ENCODE results near the gene CRABP2. TPM values are rescaled to one million over a fixed set of nuclear protein-coding genes. Genes with fewer than 3 reads are reported as not detected.

The CRABP2 gene
- total RNA-seq: 1 to 10 TPM; 1.2 to 1.6 TPM

DNA sequence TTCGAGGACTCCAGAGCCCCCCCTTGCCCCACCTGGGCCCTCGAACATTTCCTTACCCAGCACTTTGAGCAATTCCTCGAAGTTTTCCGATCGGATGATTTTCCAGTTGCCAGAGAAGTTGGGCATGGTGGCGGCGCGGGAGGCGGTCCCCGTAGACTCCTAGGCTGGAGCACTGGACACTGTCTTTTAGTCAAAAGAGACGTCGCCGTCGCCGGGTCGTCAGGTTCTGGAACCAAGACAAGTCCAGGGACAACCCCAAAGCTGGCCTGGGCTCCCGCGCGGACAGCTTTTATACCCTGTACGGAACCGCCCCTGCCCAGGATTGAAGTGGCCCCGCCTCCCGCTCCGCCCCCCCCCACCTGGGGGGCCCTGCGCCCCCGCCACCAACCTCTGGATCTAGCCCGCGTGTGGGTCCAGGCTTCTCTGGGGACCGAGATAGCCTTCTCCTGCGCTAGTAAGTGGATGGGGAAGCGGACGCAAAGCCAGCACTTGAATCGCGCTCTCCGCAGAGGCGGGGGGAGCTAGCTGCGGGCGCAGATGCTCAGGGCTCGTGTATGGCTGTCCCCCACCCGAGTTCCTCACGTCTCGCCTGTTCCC is at the start of gene CRABP2:
TSS of gene CRABP2 (minus strand) at position 263 of the 597 bp plus-strand sequence. CDS start at position 126, 137 bp downstream.
- Mint-ChIP-seq H3K4me3 (peak within 1 kb of the TSS; percentile 76), H3K4me1 (peaks cover 28% of the 10 kb centered on the region), H3K27ac (peak within 1 kb of the TSS; percentile 54), H3K36me3 (no peaks in the 10 kb centered on the region), H3K9me3 (no peaks in the 10 kb centered on the region), H3K27me3 (peaks cover 32% of the 10 kb centered on the region)
- peak; percentile 41 for DNase-seq

- Mint-ChIP-seq H3K27ac (no peak overlapping the region), H3K9me3 (no peaks in the 10 kb centered on the region), H3K27me3 (no peaks in the 10 kb centered on the region), H3K4me3 (no peak overlapping the region), H3K4me1 (peaks cover 15% of the 10 kb centered on the region), H3K36me3 (peaks cover 15% of the 10 kb centered on the region)
- no peak for DNase-seq
Observed at GRCh38 chr1:156754219-156754618, 48.8 kb upstream of the CRABP2 start.

DNA sequence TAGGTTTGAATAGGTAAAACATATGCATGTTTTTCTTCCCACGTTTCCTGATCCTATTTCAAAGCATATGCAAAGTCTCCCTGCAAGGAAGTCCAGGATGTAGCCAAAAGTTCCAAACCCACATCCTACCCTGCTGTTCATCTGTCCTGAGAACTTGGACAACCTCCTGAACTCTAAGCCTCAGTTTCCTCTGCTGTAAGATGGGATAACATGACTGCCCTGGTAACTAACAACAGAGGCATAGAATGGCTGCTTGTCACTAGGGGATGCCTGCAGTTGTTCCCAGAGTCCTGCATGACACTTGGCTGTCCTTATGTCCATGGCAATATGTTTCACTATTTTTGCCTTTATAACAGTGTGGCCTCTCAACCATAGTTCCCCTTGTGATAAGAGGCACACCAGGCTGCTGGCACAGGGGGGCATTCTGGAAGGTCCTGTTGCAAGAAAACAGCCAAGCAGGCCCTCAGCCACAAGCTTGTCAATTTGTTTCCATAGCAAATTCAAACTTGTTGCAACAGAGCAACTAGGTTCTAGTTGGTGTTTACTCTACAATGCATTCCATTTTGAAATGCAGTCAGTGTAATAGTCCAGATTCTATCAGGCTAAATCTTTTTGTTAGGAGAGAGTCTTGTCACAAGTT is 47.6 kb upstream of the CRABP2 start:
- Mint-ChIP-seq H3K27ac (peak overlapping the region; percentile 27), H3K4me1 (peaks cover 26% of the 10 kb centered on the region), H3K9me3 (no peaks in the 10 kb centered on the region), H3K36me3 (peaks cover 26% of the 10 kb centered on the region), H3K4me3 (peak overlapping the region; percentile 83), H3K27me3 (no peaks in the 10 kb centered on the region)
- no peak for DNase-seq

DNA sequence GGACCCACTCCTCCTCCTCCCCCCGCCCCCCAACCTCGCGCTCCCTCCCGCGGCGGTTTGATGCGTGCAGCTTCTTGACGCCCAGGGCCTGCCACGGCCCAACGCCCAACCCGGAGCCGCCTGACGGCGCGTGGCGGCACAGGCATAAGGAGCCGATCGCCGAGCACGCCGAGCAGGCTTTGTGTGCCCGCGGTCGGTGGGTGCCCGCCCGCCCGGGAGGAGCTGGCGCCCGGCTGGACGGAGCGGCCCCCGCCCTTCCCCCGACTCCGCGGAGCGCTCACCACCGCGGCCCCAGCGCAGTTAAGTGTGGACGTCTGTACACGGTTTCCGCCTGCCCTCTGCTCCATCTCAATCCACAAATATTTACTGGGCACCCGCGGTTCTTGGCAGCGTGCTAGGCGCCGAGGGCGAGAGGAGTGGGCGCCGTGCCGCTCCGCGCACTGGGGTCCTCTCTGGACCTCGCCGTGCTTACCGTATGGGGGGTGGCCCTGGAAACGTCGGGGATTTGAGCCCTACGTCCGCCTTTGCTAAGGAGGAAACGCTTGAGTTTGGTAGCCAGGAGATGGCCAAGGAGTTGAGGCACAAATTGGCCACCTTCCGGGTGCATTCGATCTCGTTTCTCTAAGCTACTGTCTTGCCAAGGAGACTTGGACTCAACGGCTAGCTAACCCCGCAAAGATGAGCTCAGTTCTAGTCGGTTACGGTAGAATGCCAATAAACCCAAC is 46.5 kb upstream of the CRABP2 start:
- H3K9me3 Mint-ChIP-seq: no peaks in the 10 kb centered on the region
- no peaks in the 10 kb centered on the region for H3K27me3 Mint-ChIP-seq
- peak overlapping the region; percentile 83 for H3K4me3 Mint-ChIP-seq
- peak overlapping the region; percentile 92 for H3K27ac Mint-ChIP-seq
- peaks cover 32% of the 10 kb centered on the region for H3K36me3 Mint-ChIP-seq
- peak; percentile 96 for DNase-seq
- H3K4me1 Mint-ChIP-seq: peaks cover 36% of the 10 kb centered on the region

GRCh38 chr1:156751451-156751756 is 46.0 kb upstream of the CRABP2 start, which contains the start of gene HDGF:
Gene HDGF, minus strand, starts transcription at chr1:156751675. Its CDS starts 246 bp downstream, at chr1:156751429.
- peak within 1 kb of the TSS; percentile 99 for H3K4me3 Mint-ChIP-seq
- DNase-seq: no peak
- H3K36me3 Mint-ChIP-seq: peaks cover 32% of the 10 kb centered on the region
- H3K4me1 Mint-ChIP-seq: peaks cover 41% of the 10 kb centered on the region
- H3K27me3 Mint-ChIP-seq: no peaks in the 10 kb centered on the region
- peak within 1 kb of the TSS; percentile 99 for H3K27ac Mint-ChIP-seq
- no peaks in the 10 kb centered on the region for H3K9me3 Mint-ChIP-seq

DNA sequence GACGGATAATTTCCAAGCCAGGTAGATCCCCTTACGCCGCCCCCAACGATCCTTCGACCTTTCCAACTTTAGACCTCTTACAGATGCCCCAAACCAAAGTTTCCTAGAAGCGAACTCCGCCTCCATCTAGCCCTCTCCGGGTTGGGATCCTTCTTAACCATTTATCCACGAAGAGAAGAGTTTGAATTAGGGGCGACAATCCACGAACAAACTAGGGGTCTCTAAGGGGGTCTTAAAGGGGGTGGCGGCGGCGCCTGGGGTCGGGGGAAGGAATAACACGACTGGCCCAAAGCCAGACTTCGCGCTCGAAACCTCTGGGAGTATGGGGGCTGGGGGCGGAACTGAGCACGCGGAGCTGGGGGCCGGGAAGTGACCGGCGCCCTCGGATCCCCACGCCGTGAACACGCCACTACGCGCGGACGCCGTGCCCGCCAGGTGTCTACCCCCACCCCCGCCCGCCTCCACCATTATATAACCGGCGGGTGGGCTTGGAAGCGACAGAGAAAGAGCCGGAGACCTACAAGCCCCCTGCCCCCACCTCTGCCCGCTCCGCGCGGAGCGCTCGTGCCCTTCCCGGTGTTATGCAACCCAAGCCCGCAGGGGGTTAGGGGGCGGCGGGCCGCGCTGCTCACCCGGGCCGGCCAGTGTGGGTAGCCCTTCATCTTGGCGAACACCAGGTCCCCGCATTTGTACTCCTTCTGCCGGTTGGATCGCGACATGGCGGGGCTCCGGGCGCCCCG is 45.5 kb upstream of the CRABP2 start:
- Mint-ChIP-seq H3K4me1 (peaks cover 46% of the 10 kb centered on the region), H3K36me3 (peaks cover 35% of the 10 kb centered on the region), H3K9me3 (no peaks in the 10 kb centered on the region), H3K27ac (peak overlapping the region; percentile 99), H3K27me3 (no peaks in the 10 kb centered on the region), H3K4me3 (peak overlapping the region; percentile 99)
- DNase-seq: peak; percentile 55

DNA sequence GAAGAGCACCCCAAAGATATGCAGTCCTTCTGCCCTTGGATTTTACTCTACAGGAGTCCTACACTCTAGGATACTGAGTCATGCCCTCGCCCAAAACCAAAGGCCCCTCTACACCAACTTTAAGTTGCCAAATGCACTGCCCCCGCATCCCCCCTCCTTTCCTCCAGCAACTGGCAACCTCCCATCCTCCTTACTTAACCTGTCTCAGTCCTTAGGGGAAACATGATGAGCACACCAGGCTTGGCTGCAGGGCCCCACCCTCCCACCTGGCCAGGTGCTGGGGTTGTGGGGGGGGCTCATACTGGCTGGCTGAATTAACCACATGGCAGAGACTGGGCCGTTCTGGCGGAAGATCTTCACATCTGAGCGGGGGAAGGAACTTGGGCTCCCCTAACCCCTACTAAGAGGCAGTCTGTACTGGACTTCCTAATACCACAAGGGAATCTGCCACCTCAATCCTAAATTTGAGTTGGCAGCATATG is 44.8 kb upstream of the CRABP2 start:
- no peaks in the 10 kb centered on the region for H3K9me3 Mint-ChIP-seq
- peak; percentile 39 for DNase-seq
- no peaks in the 10 kb centered on the region for H3K27me3 Mint-ChIP-seq
- H3K4me1 Mint-ChIP-seq: peaks cover 52% of the 10 kb centered on the region
- H3K36me3 Mint-ChIP-seq: peaks cover 42% of the 10 kb centered on the region
- H3K27ac Mint-ChIP-seq: peak overlapping the region; percentile 99
- H3K4me3 Mint-ChIP-seq: peak overlapping the region; percentile 99

- Mint-ChIP-seq H3K4me3 (peak overlapping the region; percentile 99), H3K27ac (peak overlapping the region; percentile 99), H3K9me3 (no peaks in the 10 kb centered on the region), H3K27me3 (no peaks in the 10 kb centered on the region), H3K4me1 (peaks cover 55% of the 10 kb centered on the region), H3K36me3 (peaks cover 47% of the 10 kb centered on the region)
- DNase-seq: no peak
Observed at GRCh38 chr1:156749419-156750118, 44.2 kb upstream of the CRABP2 start.

GRCh38 chr1:156748670-156749418 is 43.5 kb upstream of the CRABP2 start:
- Mint-ChIP-seq H3K27ac (peak overlapping the region; percentile 99), H3K4me3 (peak overlapping the region; percentile 99), H3K36me3 (peaks cover 51% of the 10 kb centered on the region), H3K4me1 (peaks cover 56% of the 10 kb centered on the region), H3K27me3 (no peaks in the 10 kb centered on the region), H3K9me3 (no peaks in the 10 kb centered on the region)
- no peak for DNase-seq

DNA sequence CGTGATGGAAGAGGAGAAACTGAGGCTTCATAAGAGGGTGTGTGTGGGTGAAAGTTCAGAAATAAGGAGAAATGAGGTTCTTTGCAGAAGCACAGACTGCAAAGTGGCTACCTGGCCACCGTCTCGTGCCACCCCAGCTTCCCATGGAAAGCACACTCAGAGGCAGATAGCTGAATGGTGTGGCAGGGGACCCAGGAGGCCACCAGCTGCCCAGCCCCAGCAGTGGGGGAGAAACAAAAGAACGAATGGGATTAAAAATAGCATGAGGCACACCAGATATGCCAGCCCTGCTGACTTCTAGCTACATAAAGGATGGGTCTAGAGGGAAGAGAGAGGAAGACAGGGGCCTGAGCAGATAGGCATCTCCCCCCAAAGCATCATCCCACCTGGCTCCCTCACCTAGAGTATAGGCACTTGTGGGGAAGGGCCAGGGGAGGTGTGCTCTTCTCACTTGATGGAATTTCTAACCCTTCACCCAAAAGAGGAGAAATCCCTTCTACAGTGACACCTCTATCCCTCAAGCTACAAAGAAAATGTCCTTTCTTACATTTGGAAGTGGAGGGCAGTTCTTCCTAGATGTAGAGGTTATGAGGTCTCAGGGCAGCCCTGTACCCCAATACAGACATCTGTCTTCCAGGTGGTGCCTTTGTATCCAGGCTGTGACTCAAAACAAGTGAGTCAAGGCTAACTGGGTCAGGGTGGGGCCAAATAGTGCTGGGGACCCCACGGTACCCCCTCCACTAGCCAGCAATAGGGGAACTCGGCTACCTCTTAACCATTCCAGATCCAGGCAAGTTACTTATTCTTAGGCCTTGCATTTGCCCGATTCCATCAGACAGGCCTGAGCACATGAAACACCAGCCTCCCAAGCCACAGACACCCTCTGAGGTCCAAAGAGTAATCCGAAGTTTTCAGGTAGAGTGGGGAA is 42.6 kb upstream of the CRABP2 start:
- Mint-ChIP-seq H3K27ac (peak overlapping the region; percentile 99), H3K36me3 (peaks cover 58% of the 10 kb centered on the region), H3K9me3 (no peaks in the 10 kb centered on the region), H3K4me1 (peaks cover 54% of the 10 kb centered on the region), H3K4me3 (peak overlapping the region; percentile 99), H3K27me3 (no peaks in the 10 kb centered on the region)
- no peak for DNase-seq

DNA sequence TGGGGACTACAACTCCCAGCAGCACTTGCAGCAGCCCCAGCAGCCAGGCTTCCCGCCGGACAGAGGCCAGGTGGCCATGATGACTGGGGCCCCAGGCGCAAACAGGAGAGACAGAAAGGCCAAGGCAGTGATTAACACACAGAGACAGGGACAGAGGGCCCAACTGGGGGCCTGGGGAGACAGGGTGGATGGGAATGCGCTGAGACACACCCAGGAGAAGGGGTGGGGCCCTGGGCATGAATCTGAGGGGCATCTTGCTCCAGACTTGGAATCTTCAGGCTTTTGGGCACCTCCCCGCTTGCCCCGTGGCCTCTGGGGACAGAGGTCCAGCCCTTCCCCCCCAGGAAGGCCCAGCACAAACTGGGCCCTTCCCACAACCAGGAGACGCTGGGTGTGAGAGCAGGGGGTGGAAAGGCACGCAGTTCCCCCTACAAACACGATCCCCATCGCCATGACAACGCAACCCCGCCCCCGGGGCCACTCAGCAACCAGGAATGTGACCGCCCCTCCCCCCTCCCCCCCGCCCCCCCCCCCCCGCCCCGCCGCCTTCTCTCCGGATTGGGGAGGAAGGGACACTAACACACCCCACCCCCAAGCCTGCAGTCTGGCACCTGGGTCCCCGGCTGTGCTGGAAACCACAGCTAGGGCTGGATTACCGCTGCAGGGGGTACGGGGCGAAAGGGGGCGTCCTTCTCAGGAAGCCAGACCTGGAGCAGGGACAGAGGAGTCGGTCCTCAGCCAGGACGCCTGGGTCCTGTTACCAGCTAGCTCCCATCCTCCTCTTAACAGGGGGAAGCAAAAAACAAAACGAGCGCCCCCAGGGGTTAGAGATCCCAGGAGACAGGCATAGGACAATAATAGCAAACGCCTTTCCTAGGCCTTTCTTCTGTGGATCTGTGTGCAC is 41.6 kb upstream of the CRABP2 start:
- peaks cover 58% of the 10 kb centered on the region for H3K4me1 Mint-ChIP-seq
- peak; percentile 70 for DNase-seq

DNA sequence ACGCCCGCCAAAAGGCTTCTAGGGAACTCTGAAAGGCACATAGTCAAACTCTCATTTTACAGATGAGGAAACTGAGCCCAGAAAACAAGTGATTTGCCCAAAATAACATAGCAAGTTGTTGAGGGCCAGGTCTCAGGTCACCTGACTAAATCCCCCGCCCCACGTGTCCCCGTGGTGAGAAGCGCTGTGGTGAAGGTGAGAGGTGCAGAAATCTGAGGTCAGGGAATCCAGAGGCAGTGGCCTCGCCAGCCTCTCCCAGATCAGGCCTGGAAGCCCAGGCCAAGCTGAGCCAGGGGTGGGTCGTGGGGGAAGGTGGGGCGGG is 41.0 kb upstream of the CRABP2 start:
- H3K9me3 Mint-ChIP-seq: no peaks in the 10 kb centered on the region
- DNase-seq: no peak
- H3K4me1 Mint-ChIP-seq: peaks cover 63% of the 10 kb centered on the region
- peaks cover 66% of the 10 kb centered on the region for H3K36me3 Mint-ChIP-seq
- H3K4me3 Mint-ChIP-seq: peak overlapping the region; percentile 43
- H3K27me3 Mint-ChIP-seq: no peaks in the 10 kb centered on the region
- H3K27ac Mint-ChIP-seq: peak overlapping the region; percentile 93

More for the DNA sequence above, 41.6 kb upstream of the CRABP2 start:
- peak overlapping the region; percentile 99 for H3K4me3 Mint-ChIP-seq
- peaks cover 61% of the 10 kb centered on the region for H3K36me3 Mint-ChIP-seq
- H3K9me3 Mint-ChIP-seq: no peaks in the 10 kb centered on the region
- H3K27ac Mint-ChIP-seq: peak overlapping the region; percentile 99
- H3K27me3 Mint-ChIP-seq: no peaks in the 10 kb centered on the region
